Measurements from ENCODE around the gene MNS1. TPM values are rescaled to one million over a fixed set of nuclear protein-coding genes. Genes with fewer than 3 reads are reported as not detected.

Gene MNS1
- total and polyA plus RNA-seq, 2 experiments from 2014 or later, result 2.9 to 16.9 TPM

DNA sequence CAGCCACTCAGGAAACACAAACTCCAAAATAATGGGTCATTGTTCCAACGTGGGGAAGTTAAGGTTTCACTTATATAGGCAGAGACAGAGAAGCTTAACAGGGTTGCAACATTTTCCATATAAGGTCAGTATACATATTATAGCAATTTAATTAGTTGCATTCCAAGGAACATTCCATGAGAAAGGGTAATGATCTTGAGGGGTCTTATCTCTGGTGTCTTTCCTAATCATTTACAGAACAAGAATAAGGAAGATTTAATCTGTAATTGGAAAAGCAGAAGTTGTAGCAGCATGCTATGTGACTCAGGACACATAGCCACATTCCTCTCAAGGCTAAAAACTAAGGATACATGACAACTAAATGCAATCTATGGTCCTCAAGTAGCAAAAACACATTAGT, 4.9 kb downstream of the MNS1 start:
- Histone ChIP-seq H3K27me3 (ENCODE audit: insufficient read depth) (no peaks in the 10 kb centered on the region), H3K27ac (ENCODE audit: low read depth) (no peak overlapping the region)
- H3K27me3 Mint-ChIP-seq (ENCODE audit: insufficient read depth, low read depth, poor library complexity), result peaks cover 3% of the 10 kb centered on the region

DNA sequence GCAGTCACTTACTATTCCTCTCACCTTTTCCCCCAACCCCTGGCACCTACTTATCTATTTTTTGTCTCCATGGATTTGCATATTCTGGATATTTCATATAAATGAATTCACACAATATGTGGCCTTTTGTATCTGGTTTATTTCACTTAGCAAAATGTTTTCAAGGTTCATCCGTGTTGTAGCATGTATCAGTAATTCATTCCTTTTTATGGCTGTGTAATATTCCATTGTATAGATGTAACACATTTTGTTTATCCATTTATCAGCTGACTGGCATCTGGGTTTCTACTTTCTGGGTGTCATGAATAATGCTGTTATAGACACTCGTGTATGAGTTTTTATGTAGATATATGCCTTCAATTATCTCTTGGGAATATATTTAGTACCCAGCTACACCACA, 5.8 kb downstream of the MNS1 start:
- H3K9me3 Mint-ChIP-seq, result no peaks in the 10 kb centered on the region
- no peaks in the 10 kb centered on the region for H3K27me3 Mint-ChIP-seq (ENCODE audit: insufficient read depth, low read depth, poor library complexity)
- H3K79me2 ChIP-seq (replicated peaks; ENCODE audit: insufficient read depth), result no peaks in the 10 kb centered on the region
- no peak overlapping the region for H3K27ac ChIP-seq (ENCODE audit: low read depth)
- H4K20me1 ChIP-seq (replicated peaks; ENCODE audit: insufficient read depth), result no peaks in the 10 kb centered on the region
- DNase-seq (ENCODE audit: low spot score) (no peak), ATAC-seq (no peak)
- no peaks in the 10 kb centered on the region for H3K36me3 ChIP-seq (ENCODE audit: insufficient read depth)
- no peak overlapping the region for H3K4me3 Mint-ChIP-seq
- peaks cover 2% of the 10 kb centered on the region; the same call in 1 of the 3 replicates for H3K4me1 Mint-ChIP-seq
- no peaks in the 10 kb centered on the region for H3K4me1 ChIP-seq (ENCODE audit: insufficient read depth)
- H3K36me3 Mint-ChIP-seq (ENCODE audit: low read depth), result peaks cover 8% of the 10 kb centered on the region; the same call in 2 of the 3 replicates
- no peaks in the 10 kb centered on the region for H3F3A ChIP-seq (replicated peaks; ENCODE audit: low read depth)
- H3K4me2 ChIP-seq, result no peak overlapping the region
- H3K27me3 ChIP-seq (ENCODE audit: insufficient read depth), result no peaks in the 10 kb centered on the region
- H3K27ac Mint-ChIP-seq, result no peak overlapping the region
- no peaks in the 10 kb centered on the region for H3K9me2 ChIP-seq (ENCODE audit: insufficient read depth)
- H3K4me3 ChIP-seq, result no peak overlapping the region
- no peak overlapping the region for H2AFZ ChIP-seq
- TF ChIP-seq STAT1 (IDR thresholded peaks at IDR 0.05; ENCODE audit: unreplicated experiment) (no peak), JUNB (IDR thresholded peaks at IDR 0.05; ENCODE audit: unreplicated experiment) (no peak), POLR2AphosphoS5 (IDR thresholded peaks at IDR 0.05; ENCODE audit: low read depth) (no peak), EZH2 (IDR thresholded peaks at IDR 0.05; ENCODE audit: low read depth, unreplicated experiment) (no peak), ZNF114 (CRISPR knock-in tag; IDR thresholded peaks at IDR 0.05) (no peak), ZNF331 (CRISPR knock-in tag; IDR thresholded peaks at IDR 0.05; ENCODE audit: low read depth) (no peak)
- TF ChIP-seq, protein P1, sequence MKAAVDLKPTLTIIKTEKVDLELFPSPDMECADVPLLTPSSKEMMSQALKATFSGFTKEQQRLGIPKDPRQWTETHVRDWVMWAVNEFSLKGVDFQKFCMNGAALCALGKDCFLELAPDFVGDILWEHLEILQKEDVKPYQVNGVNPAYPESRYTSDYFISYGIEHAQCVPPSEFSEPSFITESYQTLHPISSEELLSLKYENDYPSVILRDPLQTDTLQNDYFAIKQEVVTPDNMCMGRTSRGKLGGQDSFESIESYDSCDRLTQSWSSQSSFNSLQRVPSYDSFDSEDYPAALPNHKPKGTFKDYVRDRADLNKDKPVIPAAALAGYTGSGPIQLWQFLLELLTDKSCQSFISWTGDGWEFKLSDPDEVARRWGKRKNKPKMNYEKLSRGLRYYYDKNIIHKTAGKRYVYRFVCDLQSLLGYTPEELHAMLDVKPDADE (IDR thresholded peaks at IDR 0.05), result no peak
- TF ChIP-seq, protein P2, sequence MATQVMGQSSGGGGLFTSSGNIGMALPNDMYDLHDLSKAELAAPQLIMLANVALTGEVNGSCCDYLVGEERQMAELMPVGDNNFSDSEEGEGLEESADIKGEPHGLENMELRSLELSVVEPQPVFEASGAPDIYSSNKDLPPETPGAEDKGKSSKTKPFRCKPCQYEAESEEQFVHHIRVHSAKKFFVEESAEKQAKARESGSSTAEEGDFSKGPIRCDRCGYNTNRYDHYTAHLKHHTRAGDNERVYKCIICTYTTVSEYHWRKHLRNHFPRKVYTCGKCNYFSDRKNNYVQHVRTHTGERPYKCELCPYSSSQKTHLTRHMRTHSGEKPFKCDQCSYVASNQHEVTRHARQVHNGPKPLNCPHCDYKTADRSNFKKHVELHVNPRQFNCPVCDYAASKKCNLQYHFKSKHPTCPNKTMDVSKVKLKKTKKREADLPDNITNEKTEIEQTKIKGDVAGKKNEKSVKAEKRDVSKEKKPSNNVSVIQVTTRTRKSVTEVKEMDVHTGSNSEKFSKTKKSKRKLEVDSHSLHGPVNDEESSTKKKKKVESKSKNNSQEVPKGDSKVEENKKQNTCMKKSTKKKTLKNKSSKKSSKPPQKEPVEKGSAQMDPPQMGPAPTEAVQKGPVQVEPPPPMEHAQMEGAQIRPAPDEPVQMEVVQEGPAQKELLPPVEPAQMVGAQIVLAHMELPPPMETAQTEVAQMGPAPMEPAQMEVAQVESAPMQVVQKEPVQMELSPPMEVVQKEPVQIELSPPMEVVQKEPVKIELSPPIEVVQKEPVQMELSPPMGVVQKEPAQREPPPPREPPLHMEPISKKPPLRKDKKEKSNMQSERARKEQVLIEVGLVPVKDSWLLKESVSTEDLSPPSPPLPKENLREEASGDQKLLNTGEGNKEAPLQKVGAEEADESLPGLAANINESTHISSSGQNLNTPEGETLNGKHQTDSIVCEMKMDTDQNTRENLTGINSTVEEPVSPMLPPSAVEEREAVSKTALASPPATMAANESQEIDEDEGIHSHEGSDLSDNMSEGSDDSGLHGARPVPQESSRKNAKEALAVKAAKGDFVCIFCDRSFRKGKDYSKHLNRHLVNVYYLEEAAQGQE (IDR thresholded peaks at IDR 0.05; ENCODE audit: unreplicated experiment), result no peak

More for the DNA sequence above, 4.9 kb downstream of the MNS1 start:
- H3K4me2 ChIP-seq, result no peak overlapping the region
- no peaks in the 10 kb centered on the region for H3K36me3 ChIP-seq (ENCODE audit: insufficient read depth)
- H3K9me2 ChIP-seq (ENCODE audit: insufficient read depth), result no peaks in the 10 kb centered on the region
- no peaks in the 10 kb centered on the region for H3K4me1 ChIP-seq (ENCODE audit: insufficient read depth)
- H3K4me3 ChIP-seq, result no peak overlapping the region
- no peaks in the 10 kb centered on the region for H3K9me3 Mint-ChIP-seq
- H3K79me2 ChIP-seq (replicated peaks; ENCODE audit: insufficient read depth), result no peaks in the 10 kb centered on the region
- H4K20me1 ChIP-seq (replicated peaks; ENCODE audit: insufficient read depth), result no peaks in the 10 kb centered on the region
- TF ChIP-seq NANOG (IDR thresholded peaks at IDR 0.05; ENCODE audit: borderline replicate concordance) (no peak), ZNF331 (CRISPR knock-in tag; IDR thresholded peaks at IDR 0.05; ENCODE audit: low read depth) (no peak)
- no peak overlapping the region for H3K27ac Mint-ChIP-seq
- no peak for DNase-seq (ENCODE audit: low spot score)
- no peak overlapping the region for H2AFZ ChIP-seq
- H3K36me3 Mint-ChIP-seq (ENCODE audit: low read depth), result peaks cover 8% of the 10 kb centered on the region; the same call in 2 of the 3 replicates
- no peak for ATAC-seq
- H3F3A ChIP-seq (replicated peaks; ENCODE audit: low read depth), result no peaks in the 10 kb centered on the region
- peaks cover 6% of the 10 kb centered on the region; the same call in 2 of the 3 replicates for H3K4me1 Mint-ChIP-seq
- H3K4me3 Mint-ChIP-seq, result no peak overlapping the region

Data from GM23338 (cell line).